GM19193 (cell line): ENCODE measurements around the gene CYP27C1.

Experiments used
- POLR2A ChIP-seq: IDR thresholded peaks from 4 replicates; pipeline ENCODE4 v1.6.1; 2011; ENCODE audit not compliant: insufficient read depth, insufficient read length; ENCODE audit errors: extremely low read depth

Gene CYP27C1

DNA sequence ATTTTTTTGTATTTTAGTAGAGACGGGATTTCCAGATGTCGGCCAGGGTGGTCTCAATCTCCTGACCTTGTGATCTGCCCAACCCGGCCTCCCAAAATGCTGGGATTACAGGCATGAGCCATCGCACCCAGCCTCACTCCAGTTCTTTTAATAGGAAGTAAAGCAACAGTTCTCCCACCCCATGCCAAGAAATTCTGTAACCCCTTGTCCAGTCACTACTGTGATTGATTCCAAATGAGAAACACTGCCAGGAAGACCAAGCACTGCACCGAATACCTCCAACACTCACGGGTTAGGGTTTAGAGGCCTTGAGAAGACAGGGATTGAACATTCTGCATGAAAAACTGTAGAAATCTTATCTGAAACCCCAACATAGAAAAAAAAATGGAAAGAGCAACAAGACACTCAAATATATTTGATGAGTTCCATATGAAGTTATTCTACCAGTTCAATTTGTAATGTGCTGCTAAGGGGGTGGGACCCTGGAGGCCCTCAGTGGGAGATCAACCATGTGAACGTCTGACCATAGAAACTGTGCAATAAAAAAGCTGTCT lies 65.0 kb downstream of the CYP27C1 start:
- no peak for TF ChIP-seq POLR2A

GRCh38 chr2:127154396-127154795 lies 65.7 kb downstream of the CYP27C1 start:
- TF ChIP-seq POLR2A = no peak

DNA sequence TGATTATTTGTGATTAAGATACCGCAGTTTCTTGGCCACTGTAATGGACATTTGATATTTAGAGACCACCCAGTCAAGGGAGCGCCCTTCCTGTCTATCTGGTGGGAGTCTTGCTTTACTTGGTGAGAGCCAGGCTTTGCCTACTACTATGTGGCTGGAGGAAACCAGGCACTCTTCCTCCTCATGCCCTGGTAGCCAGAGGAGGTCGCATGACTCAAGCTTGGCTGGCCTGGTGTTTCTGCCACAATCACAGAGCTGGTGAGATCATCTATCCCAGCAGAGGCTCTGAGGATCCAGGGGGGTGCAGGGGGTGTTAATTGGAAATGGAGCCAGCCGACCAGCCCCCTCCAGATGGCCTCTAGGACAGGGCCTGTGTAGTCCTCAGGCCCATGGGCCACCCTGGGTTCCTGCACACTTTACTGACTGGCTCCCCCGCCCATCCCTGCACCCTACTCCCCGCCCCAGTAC lies 66.4 kb downstream of the CYP27C1 start:
- TF ChIP-seq POLR2A = no peak

GRCh38 chr2:127150996-127151395 lies 69.1 kb downstream of the CYP27C1 start:
- no peak for TF ChIP-seq POLR2A

- no peak for TF ChIP-seq POLR2A
Observed at GRCh38 chr2:127149384-127149783, 70.7 kb downstream of the CYP27C1 start.

DNA sequence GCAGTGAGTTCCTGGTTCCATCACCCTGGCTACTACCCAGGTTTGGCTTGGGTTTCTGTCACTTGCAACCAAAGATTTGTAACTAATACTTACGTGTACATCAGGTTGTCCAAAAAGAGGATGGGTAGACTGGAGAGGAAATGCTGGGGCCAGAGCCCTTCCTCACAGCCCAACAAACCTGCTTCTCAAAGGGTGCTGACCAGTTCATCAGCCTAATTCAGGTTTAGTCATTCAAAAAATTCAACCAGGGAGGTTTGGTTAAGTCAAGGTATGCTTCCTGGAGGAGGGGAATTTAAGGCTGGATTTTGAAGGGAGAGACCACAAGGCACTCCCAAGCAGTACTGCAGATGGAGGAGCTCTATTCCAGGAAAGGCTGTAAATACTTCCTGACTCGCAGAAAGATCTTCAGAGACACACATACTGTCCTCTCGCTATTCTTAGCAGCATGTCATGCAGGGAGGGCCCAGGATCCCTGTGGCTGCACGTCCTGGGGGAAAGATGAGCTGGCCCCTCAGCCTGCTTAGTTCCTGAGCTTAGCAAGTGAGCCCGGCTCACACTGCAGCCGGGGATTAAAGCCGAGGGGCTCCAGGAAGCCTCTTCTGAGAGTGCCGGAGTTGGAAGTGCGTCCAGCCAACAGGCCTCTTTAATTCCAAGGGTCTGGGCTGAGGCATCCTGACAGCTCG lies 73.1 kb downstream of the CYP27C1 start:
- TF ChIP-seq POLR2A = no peak

GRCh38 chr2:127146071-127146725 lies 73.9 kb downstream of the CYP27C1 start:
- no peak for TF ChIP-seq POLR2A

- TF ChIP-seq POLR2A = no peak
Observed at GRCh38 chr2:127145280-127145895, 74.7 kb downstream of the CYP27C1 start.

GRCh38 chr2:127143841-127144782 lies 76.0 kb downstream of the CYP27C1 start:
- TF ChIP-seq POLR2A = no peak

GRCh38 chr2:127142663-127143630 lies 77.2 kb downstream of the CYP27C1 start:
- no peak for TF ChIP-seq POLR2A

DNA sequence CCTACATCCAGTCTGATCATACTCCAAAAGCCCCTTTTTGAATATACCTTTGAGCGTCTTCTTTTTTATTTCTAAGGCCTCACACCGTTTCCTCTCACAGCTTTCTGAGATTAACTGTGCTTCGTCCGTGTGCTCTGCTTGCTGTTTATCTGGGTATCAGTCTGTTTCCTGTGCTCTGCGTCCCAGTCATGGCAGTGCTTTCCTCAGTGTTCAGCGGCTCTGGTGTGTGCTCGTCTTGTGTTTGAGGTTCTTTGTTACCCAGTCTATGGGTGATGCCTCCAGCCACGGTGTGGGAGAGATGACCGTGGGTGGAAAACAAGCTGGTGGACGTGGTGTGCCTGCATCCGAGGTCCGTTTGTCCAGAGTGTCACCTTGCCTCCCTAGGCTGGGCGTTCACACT lies 79.6 kb downstream of the CYP27C1 start:
- TF ChIP-seq POLR2A = no peak

- no peak for TF ChIP-seq POLR2A
Observed at GRCh38 chr2:127139766-127140165, 80.3 kb downstream of the CYP27C1 start.

DNA sequence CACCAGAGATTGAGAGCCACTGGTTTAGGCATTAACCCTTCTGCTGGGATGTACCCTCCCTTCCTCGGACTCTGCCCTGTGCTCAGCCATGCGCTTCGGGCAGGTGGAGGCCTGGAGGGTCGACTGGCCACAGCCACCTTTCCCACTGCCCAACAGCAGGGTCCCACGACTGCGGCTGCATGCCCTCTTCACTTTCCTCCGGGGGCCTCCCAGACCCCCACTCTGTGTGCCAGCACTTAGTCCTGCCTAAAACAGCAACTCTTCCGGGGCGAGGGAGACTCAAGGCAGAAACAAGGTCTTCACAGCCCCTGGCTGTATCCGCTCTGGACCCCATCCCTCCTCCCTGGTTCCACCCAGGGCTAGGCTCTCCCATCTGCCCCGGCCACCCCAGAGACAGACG lies 81.8 kb downstream of the CYP27C1 start:
- no peak for TF ChIP-seq POLR2A
